Sciatic nerve (tissue), 2 donors: ENCODE measurements around the gene ZNF438. TPM values are rescaled to one million over a fixed set of nuclear protein-coding genes. Genes with fewer than 3 reads are reported as not detected.
"Not testable (repeated sequence)": the region's sequence is repeated elsewhere in the genome, so short reads cannot be mapped to it uniquely, and the experiment has no call there.

ENCODE experiments used
- ATAC-seq: fragments of 200-7000 bp; cut with Tn5 transposase; one replicate; pipeline ENCODE4 v1.9.1; 2020; ENCODE audit warnings: mild to moderate bottlenecking, moderate library complexity
- DNase-seq: peaks from one replicate; pipeline ENCODE4 v3.0.0-alpha.2; 2020; ENCODE audit warnings: low spot score
- intact Hi-C: fragments of 100-400 bp; cut with DNase I; formaldehyde crosslinking; loops from one replicate; pipeline ENCODE4 v1.14.2; 2022
- total RNA-seq: library from RNA; stranded (reverse); fragmentation: NEBNext Ultra II Directional; extraction: Animal tissue kit (Norgen Biotek cat#: 25700); gene quantifications from one replicate; pipeline ENCODE4 v1.2.1, GENCODE V29; 2021
- donor health status: DM: no; HTN: no; CAD: no.
- donor health status: DM: no; HTN: no; CAD: no.

ZNF438 gene
- total RNA-seq, 1 donor from 2014 or later = 15.3 TPM

- DNase-seq = no peak
- peak; percentile 82 for ATAC-seq
- intact Hi-C loops = no loop called here
These were observed 60.8 kb downstream of the ZNF438 start for GRCh38 chr10:30970760-30971460.

GRCh38 chr10:30968711-30969110, 63.0 kb downstream of the ZNF438 start:
- intact Hi-C loops = no loop called here
- DNase-seq = no peak
- ATAC-seq = no peak

- intact Hi-C loops = no loop called here
- ATAC-seq = peak; percentile 70
- no peak for DNase-seq
These were observed 63.8 kb downstream of the ZNF438 start for GRCh38 chr10:30967650-30968410.

GRCh38 chr10:30963992-30964930, 67.4 kb downstream of the ZNF438 start:
- intact Hi-C loops = no loop called here
- ATAC-seq = no peak
- no peak for DNase-seq

GRCh38 chr10:30962522-30962921, 69.1 kb downstream of the ZNF438 start:
- DNase-seq = no peak
- no peak for ATAC-seq
- intact Hi-C loops = no loop called here

- intact Hi-C loops = no loop called here
- ATAC-seq (no peak), DNase-seq (no peak)
These were observed 71.8 kb downstream of the ZNF438 start for GRCh38 chr10:30959836-30960210.

- ATAC-seq, intact Hi-C loops, DNase-seq: not testable (repeated sequence)
These were observed 82.4 kb downstream of the ZNF438 start for GRCh38 chr10:30949218-30949617.

- ATAC-seq (no peak), DNase-seq (no peak)
- intact Hi-C loops = no loop called here
These were observed 87.7 kb downstream of the ZNF438 start for GRCh38 chr10:30944005-30944404.

GRCh38 chr10:30943451-30943850, 88.2 kb downstream of the ZNF438 start:
- no peak for ATAC-seq
- DNase-seq = no peak
- intact Hi-C loops = no loop called here

- intact Hi-C loops = no loop called here
- DNase-seq = no peak
- ATAC-seq = peak; percentile 41
These were observed 91.4 kb downstream of the ZNF438 start for GRCh38 chr10:30940256-30940655.

GRCh38 chr10:30939643-30940251, 91.9 kb downstream of the ZNF438 start:
- intact Hi-C loops = no loop called here

GRCh38 chr10:30935078-30935477, 96.6 kb downstream of the ZNF438 start:
- intact Hi-C loops = no loop called here
- ATAC-seq = no peak
- no peak for DNase-seq

More at GRCh38 chr10:30939643-30940251, 91.9 kb downstream of the ZNF438 start:
- no peak for ATAC-seq
- no peak for DNase-seq

GRCh38 chr10:30931094-30931493, 100.6 kb downstream of the ZNF438 start:
- intact Hi-C loops = no loop called here
- DNase-seq (no peak), ATAC-seq (no peak)

- intact Hi-C loops = no loop called here
- DNase-seq = no peak
- no peak for ATAC-seq
These were observed 101.7 kb downstream of the ZNF438 start for GRCh38 chr10:30929901-30930520.

- DNase-seq, intact Hi-C loops, ATAC-seq: not testable (repeated sequence)
These were observed 102.3 kb downstream of the ZNF438 start for GRCh38 chr10:30929311-30929729.

GRCh38 chr10:30928742-30929141, 102.9 kb downstream of the ZNF438 start:
- intact Hi-C loops = no loop called here
- ATAC-seq (peak; percentile 34), DNase-seq (no peak)

GRCh38 chr10:30918651-30919050, 113.0 kb downstream of the ZNF438 start:
- ATAC-seq (no peak), DNase-seq (no peak)
- intact Hi-C loops = no loop called here

GRCh38 chr10:30917789-30918188, 113.9 kb downstream of the ZNF438 start:
- no peak for ATAC-seq
- intact Hi-C loops = no loop called here
- DNase-seq = no peak

- intact Hi-C loops = no loop called here
- no peak for ATAC-seq
- no peak for DNase-seq
These were observed 114.6 kb downstream of the ZNF438 start for GRCh38 chr10:30917067-30917466.
